RCC 7860 (cell line): Measurements from ENCODE around the gene NUP42.

ENCODE experiments used
- DNase-seq: peaks from one replicate; pipeline ENCODE4 v3.0.0-alpha.2; 2015; ENCODE audit warnings: low spot score
- FAIRE-seq: peaks from 2 replicates; lab custom pipeline; 2012; peaks lifted over from hg19 to GRCh38; lab: Jason Lieb, UNC

The NUP42 gene

GRCh38 chr7:23232966-23233365 is 51.1 kb downstream of the NUP42 start:
- DNase-seq = no peak
- FAIRE-seq = no peak

GRCh38 chr7:23234569-23235296 is 52.9 kb downstream of the NUP42 start:
- no peak for DNase-seq
- FAIRE-seq = no peak

GRCh38 chr7:23235813-23236221 is 54.0 kb downstream of the NUP42 start:
- no peak for FAIRE-seq
- no peak for DNase-seq

- FAIRE-seq (no peak), DNase-seq (no peak)
Observed at GRCh38 chr7:23237000-23237399, 55.2 kb downstream of the NUP42 start.

GRCh38 chr7:23238983-23239652 is 57.3 kb downstream of the NUP42 start:
- no peak for DNase-seq
- no peak for FAIRE-seq

- FAIRE-seq = no peak
- no peak for DNase-seq
Observed at GRCh38 chr7:23239698-23240097, 57.9 kb downstream of the NUP42 start.

GRCh38 chr7:23242321-23242720 is 60.5 kb downstream of the NUP42 start:
- FAIRE-seq = no peak
- no peak for DNase-seq

- DNase-seq = no peak
Observed at GRCh38 chr7:23242935-23243334, 61.1 kb downstream of the NUP42 start.

GRCh38 chr7:23246555-23246954 is 64.7 kb downstream of the NUP42 start, which contains the start of gene GPNMB:
GPNMB (plus strand) TSS chr7:23246775; CDS start chr7:23246858, 83 bp downstream.
- FAIRE-seq (no peak), DNase-seq (no peak)

More at GRCh38 chr7:23242935-23243334, 61.1 kb downstream of the NUP42 start:
- no peak for FAIRE-seq

GRCh38 chr7:23247046-23247602 is 65.3 kb downstream of the NUP42 start:
- DNase-seq (no peak), FAIRE-seq (no peak)

GRCh38 chr7:23247603-23248335 is 65.9 kb downstream of the NUP42 start:
- DNase-seq (no peak), FAIRE-seq (no peak)

- FAIRE-seq (no peak), DNase-seq (no peak)
Observed at GRCh38 chr7:23249486-23249885, 67.6 kb downstream of the NUP42 start.
